IMR-90 (cell line): ENCODE data around the gene ZNF492.

Source experiments
- BHLHE40 ChIP-seq: fragments of 150-350 bp; IDR thresholded peaks from 2 replicates; pipeline ENCODE4 v1.6.1; 2016; ENCODE audit warnings: mild to moderate bottlenecking, low read depth, low read length
- MXI1 ChIP-seq: IDR thresholded peaks from 2 replicates; pipeline ENCODE4 v1.6.1; 2012; ENCODE audit warnings: low read depth, mild to moderate bottlenecking, low read length, moderate library complexity, borderline replicate concordance
- NFE2L2 ChIP-seq: fragments of 150-350 bp; IDR thresholded peaks from 2 replicates; pipeline ENCODE4 v1.6.1; 2016; ENCODE audit warnings: low read depth, mild to moderate bottlenecking, low read length
- POLR2A ChIP-seq: IDR thresholded peaks from 2 replicates; pipeline ENCODE4 v1.6.1; 2012; ENCODE audit warnings: mild to moderate bottlenecking, low read depth, low read length
- RAD21 ChIP-seq: IDR thresholded peaks from 2 replicates; pipeline ENCODE4 v1.6.1; 2012; ENCODE audit warnings: low read length, improper control_type of control experiment
- SMC3 ChIP-seq: fragments of 150-350 bp; IDR thresholded peaks from 2 replicates; pipeline ENCODE4 v1.6.1; 2016; ENCODE audit warnings: low read depth, mild to moderate bottlenecking, antibody characterized with exemption, low read length, moderate library complexity
- TF ChIP-seq, protein P1 (sequence below): conservative IDR thresholded peaks from 2 replicates; pipeline ENCODE4 v1.5.1; 2012; ENCODE audit warnings: mild to moderate bottlenecking, low read depth, low read length, improper control_type of control experiment

- TF ChIP-seq POLR2A (no peak), BHLHE40 (no peak), NFE2L2 (no peak), MXI1 (no peak), SMC3 (no peak), RAD21 (no peak)
- TF ChIP-seq, protein P1, sequence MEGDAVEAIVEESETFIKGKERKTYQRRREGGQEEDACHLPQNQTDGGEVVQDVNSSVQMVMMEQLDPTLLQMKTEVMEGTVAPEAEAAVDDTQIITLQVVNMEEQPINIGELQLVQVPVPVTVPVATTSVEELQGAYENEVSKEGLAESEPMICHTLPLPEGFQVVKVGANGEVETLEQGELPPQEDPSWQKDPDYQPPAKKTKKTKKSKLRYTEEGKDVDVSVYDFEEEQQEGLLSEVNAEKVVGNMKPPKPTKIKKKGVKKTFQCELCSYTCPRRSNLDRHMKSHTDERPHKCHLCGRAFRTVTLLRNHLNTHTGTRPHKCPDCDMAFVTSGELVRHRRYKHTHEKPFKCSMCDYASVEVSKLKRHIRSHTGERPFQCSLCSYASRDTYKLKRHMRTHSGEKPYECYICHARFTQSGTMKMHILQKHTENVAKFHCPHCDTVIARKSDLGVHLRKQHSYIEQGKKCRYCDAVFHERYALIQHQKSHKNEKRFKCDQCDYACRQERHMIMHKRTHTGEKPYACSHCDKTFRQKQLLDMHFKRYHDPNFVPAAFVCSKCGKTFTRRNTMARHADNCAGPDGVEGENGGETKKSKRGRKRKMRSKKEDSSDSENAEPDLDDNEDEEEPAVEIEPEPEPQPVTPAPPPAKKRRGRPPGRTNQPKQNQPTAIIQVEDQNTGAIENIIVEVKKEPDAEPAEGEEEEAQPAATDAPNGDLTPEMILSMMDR = no peak
These were observed 13.2 kb upstream of the ZNF492 start for GRCh38 chr19:22620912-22621311.
